Activated CD8-positive, alpha-beta T cell treated with anti-CD3 and anti-CD28 coated beads for 36 hours (primary cell): ENCODE measurements around the gene CSHL1. TPM values are rescaled to one million over a fixed set of nuclear protein-coding genes. Genes with fewer than 3 reads are reported as not detected.
"Not testable (repeated sequence)": the region's sequence is repeated elsewhere in the genome, so short reads cannot be mapped to it uniquely, and the experiment has no call there.

ENCODE experiments used
- ATAC-seq: fragments of 200-7000 bp; cut with Tn5 transposase; one replicate; pipeline ENCODE4 v1.10.0; 2021; ENCODE audit warnings: mild to moderate bottlenecking, moderate library complexity
- CTCF ChIA-PET: fragments of 350-600 bp; sonication (Branson Sonifier 250); formaldehyde crosslinking; loops from one replicate; lab custom pipeline; 2021; ENCODE audit warnings: antibody characterized with exemption; lab: Charles Lee
- POLR2A ChIA-PET: fragments of 350-600 bp; sonication (Branson Sonifier 250); formaldehyde crosslinking; loops from one replicate; lab custom pipeline; 2021; ENCODE audit warnings: antibody characterized with exemption; lab: Charles Lee
- DNase-seq: peaks from one replicate; pipeline ENCODE4 v3.0.0-alpha.2; 2020
- H3K27ac Mint-ChIP-seq: one replicate; pipeline ENCODE4 v1.8.0; 2021; ENCODE audit warnings: mild to moderate bottlenecking, mixed read lengths
- H3K27me3 Mint-ChIP-seq: one replicate; pipeline ENCODE4 v1.8.0; 2021; ENCODE audit warnings: mixed read lengths
- H3K36me3 Mint-ChIP-seq: one replicate; pipeline ENCODE4 v1.8.0; 2021; ENCODE audit warnings: low read depth, mixed read lengths
- H3K4me1 Mint-ChIP-seq: one replicate; pipeline ENCODE4 v1.8.0; 2021; ENCODE audit warnings: low read depth, mixed read lengths
- H3K4me3 Mint-ChIP-seq: one replicate; pipeline ENCODE4 v1.8.0; 2021; ENCODE audit warnings: mild to moderate bottlenecking, moderate library complexity, mixed read lengths
- H3K9me3 Mint-ChIP-seq: one replicate; pipeline ENCODE4 v1.8.0; 2021; ENCODE audit warnings: mixed read lengths
- intact Hi-C: fragments of 100-400 bp; cut with micrococcal nuclease; formaldehyde crosslinking; loops from one replicate; pipeline ENCODE4 v1.10.0; 2022
- total RNA-seq, 2 experiments: library from RNA; stranded (reverse); gene quantifications; one replicate each; pipeline ENCODE4 v1.2.3, GENCODE V29; 2021
- TF ChIP-seq, protein P1 (sequence below): fragments of 200-600 bp; IDR thresholded peaks from one replicate; pipeline ENCODE4 v1.8.0; 2022; ENCODE audit warnings: antibody characterized with exemption, mild to moderate bottlenecking

Gene CSHL1
- total RNA-seq, 2 experiments from 2014 or later, result not detected

- H3K4me1 Mint-ChIP-seq, H3K4me3 Mint-ChIP-seq: not testable (repeated sequence)
Observed at GRCh38 chr17:63889026-63889848, 21.8 kb downstream of the CSHL1 start.

GRCh38 chr17:63885119-63885518 is 25.9 kb downstream of the CSHL1 start:
- intact Hi-C loops, H3K9me3 Mint-ChIP-seq, CTCF ChIA-PET, H3K36me3 Mint-ChIP-seq, H3K4me3 Mint-ChIP-seq, H3K4me1 Mint-ChIP-seq, H3K27ac Mint-ChIP-seq, DNase-seq, POLR2A ChIA-PET, ATAC-seq, H3K27me3 Mint-ChIP-seq: not testable (repeated sequence)

More at GRCh38 chr17:63889026-63889848, 21.8 kb downstream of the CSHL1 start:
- ATAC-seq (peak; percentile 74), DNase-seq (peak; percentile 24)
- TF ChIP-seq, protein P1, sequence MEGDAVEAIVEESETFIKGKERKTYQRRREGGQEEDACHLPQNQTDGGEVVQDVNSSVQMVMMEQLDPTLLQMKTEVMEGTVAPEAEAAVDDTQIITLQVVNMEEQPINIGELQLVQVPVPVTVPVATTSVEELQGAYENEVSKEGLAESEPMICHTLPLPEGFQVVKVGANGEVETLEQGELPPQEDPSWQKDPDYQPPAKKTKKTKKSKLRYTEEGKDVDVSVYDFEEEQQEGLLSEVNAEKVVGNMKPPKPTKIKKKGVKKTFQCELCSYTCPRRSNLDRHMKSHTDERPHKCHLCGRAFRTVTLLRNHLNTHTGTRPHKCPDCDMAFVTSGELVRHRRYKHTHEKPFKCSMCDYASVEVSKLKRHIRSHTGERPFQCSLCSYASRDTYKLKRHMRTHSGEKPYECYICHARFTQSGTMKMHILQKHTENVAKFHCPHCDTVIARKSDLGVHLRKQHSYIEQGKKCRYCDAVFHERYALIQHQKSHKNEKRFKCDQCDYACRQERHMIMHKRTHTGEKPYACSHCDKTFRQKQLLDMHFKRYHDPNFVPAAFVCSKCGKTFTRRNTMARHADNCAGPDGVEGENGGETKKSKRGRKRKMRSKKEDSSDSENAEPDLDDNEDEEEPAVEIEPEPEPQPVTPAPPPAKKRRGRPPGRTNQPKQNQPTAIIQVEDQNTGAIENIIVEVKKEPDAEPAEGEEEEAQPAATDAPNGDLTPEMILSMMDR, result peak; percentile 59
- H3K36me3 Mint-ChIP-seq, H3K27me3 Mint-ChIP-seq, H3K9me3 Mint-ChIP-seq, H3K27ac Mint-ChIP-seq, intact Hi-C loops: not testable (repeated sequence)
- CTCF ChIA-PET, result interaction anchor here (0.7 to 7.6 kb wide), 18 partner anchors 8 to 229 kb away, joined by 3 to 82 read pairs (median 4); partner anchors contain the start of genes CSHL1 and GH1
- POLR2A ChIA-PET, result interaction anchor here (1.0 kb wide), 1 partner anchor 13 kb away, joined by 3 read pairs; no protein-coding TSS in a partner anchor

- POLR2A ChIA-PET, H3K36me3 Mint-ChIP-seq, H3K4me3 Mint-ChIP-seq, ATAC-seq, H3K4me1 Mint-ChIP-seq, H3K9me3 Mint-ChIP-seq, intact Hi-C loops, H3K27ac Mint-ChIP-seq, H3K27me3 Mint-ChIP-seq, DNase-seq: not testable (repeated sequence)
- CTCF ChIA-PET, result interaction anchor here (0.7 to 1.7 kb wide), 5 partner anchors 13 to 64 kb away, joined by 3 to 11 read pairs (median 3); no protein-coding TSS in a partner anchor
Observed at GRCh38 chr17:63882626-63883126, 28.4 kb downstream of the CSHL1 start.

DNA sequence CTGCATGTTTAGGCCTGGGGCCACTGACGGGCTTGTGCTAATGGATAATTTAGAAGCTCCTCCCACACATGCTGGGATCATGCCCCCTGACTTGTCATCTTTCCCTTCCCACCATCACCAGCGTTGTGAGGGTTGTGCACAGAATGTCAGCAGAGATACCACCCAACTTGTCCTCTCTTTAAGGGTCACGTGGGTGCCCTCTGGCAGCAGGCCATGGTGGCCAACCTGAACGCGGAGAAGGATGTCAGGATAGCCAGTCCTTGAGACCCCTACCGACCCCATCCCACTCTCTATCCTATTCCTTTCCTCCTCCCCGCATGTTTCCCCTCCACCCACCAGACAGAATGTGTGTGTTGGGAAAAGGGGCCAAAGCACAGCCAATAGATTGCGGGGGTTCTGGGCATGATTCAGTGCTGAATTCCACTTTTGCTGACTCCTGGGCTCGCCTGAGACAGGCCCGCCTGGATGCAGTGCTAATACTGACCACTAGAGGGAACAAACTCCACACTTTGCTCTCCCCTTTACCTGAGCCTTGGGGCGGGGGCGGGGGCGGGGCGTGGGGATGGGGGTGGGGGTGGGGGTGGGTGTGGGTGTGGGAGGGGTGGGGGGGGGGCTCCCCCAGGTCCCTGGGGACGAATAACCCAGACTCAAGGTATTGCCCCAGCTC is 29.0 kb downstream of the CSHL1 start, which contains the start of gene GH2:
Gene GH2, minus strand, starts transcription at position 10 of the 667 bp plus-strand sequence. CDS start 143 bp downstream, outside the sequence.
- TF ChIP-seq, protein P1, result peak; percentile 56
- ChIA-PET CTCF (interaction anchor here (0.6 to 1.7 kb wide), 6 partner anchors 13 to 68 kb away, joined by 3 to 11 read pairs (median 4); partner anchors contain the start of gene CSHL1), POLR2A (no interaction called here)
- DNase-seq (peak; percentile 77), ATAC-seq (peak; percentile 99)
- Mint-ChIP-seq H3K27ac (no peak within 1 kb of the TSS), H3K4me1 (no peaks in the 10 kb centered on the region), H3K9me3 (no peaks in the 10 kb centered on the region), H3K27me3 (no peaks in the 10 kb centered on the region), H3K36me3 (no peaks in the 10 kb centered on the region), H3K4me3 (no peak within 1 kb of the TSS)
- intact Hi-C loops, result no loop called here

GRCh38 chr17:63881337-63881736 is 29.7 kb downstream of the CSHL1 start:
- ATAC-seq, POLR2A ChIA-PET, H3K4me1 Mint-ChIP-seq, H3K9me3 Mint-ChIP-seq, intact Hi-C loops, DNase-seq, H3K27ac Mint-ChIP-seq, H3K4me3 Mint-ChIP-seq, H3K36me3 Mint-ChIP-seq, H3K27me3 Mint-ChIP-seq: not testable (repeated sequence)
- CTCF ChIA-PET, result interaction anchor here (0.6 to 1.7 kb wide), 8 partner anchors 9 to 69 kb away, joined by 3 to 11 read pairs (median 4); partner anchors contain the start of gene CSHL1

DNA sequence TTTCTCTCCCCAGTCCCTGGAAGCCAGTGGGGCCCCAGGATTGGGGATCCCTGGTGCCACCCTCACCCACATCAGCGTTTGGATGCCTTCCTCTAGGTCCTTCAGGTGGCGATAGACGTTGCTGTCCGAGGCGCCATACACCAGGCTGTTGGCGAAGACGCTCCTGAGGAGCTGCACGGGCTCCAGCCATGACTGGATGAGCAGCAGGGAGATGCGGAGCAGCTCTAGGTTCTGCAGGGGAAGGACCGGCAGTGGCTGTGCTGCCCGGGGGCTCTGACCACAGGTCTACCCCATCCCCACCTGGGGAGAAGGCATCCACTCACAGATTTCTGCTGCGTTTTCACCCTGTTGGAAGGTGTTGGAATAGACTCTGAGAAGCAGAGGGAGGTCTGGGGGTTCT is 30.4 kb downstream of the CSHL1 start:
- H3K27me3 Mint-ChIP-seq, result no peaks in the 10 kb centered on the region
- CTCF ChIA-PET, result interaction anchor here (1.0 to 1.3 kb wide), 3 partner anchors 9 to 23 kb away, joined by 3 to 5 read pairs (median 4); no protein-coding TSS in a partner anchor

GRCh38 chr17:63878413-63878812 is 32.6 kb downstream of the CSHL1 start:
- H3K27ac Mint-ChIP-seq, H3K36me3 Mint-ChIP-seq, DNase-seq, H3K9me3 Mint-ChIP-seq, ATAC-seq, intact Hi-C loops, H3K4me3 Mint-ChIP-seq, H3K4me1 Mint-ChIP-seq, POLR2A ChIA-PET, H3K27me3 Mint-ChIP-seq: not testable (repeated sequence)
- CTCF ChIA-PET, result interaction anchor here (1.0 to 1.4 kb wide), 3 partner anchors 13 to 41 kb away, joined by 4 to 6 read pairs (median 5); no protein-coding TSS in a partner anchor

More for the DNA sequence above, 30.4 kb downstream of the CSHL1 start:
- no peak overlapping the region for H3K4me3 Mint-ChIP-seq
- DNase-seq (no peak), ATAC-seq (no peak)
- H3K27ac Mint-ChIP-seq, result no peak overlapping the region
- intact Hi-C loops, result no loop called here
- no peaks in the 10 kb centered on the region for H3K36me3 Mint-ChIP-seq
- no peaks in the 10 kb centered on the region for H3K9me3 Mint-ChIP-seq
- TF ChIP-seq, protein P1, result no peak
- POLR2A ChIA-PET, result no interaction called here
- no peaks in the 10 kb centered on the region for H3K4me1 Mint-ChIP-seq

DNA sequence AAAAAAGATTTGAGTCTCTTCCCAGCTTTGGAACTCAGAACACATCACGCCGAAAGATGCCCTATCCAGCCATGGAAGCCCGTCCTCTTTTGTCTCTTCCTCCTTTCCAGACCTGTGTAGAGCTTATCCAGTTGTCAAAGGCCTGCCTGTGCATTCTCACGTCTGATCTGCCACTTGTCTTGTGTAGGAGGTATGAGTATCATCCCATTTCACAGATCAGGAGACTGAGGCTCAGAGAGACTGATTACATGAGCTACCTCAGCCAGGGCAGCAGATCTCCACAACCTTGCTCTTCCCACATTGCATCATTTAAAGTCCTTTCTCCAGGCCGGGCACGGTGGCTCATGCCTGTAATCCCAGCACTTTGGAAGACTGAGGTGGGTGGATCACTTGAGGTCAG is 36.4 kb downstream of the CSHL1 start:
- intact Hi-C loops, H3K27me3 Mint-ChIP-seq, ATAC-seq, H3K9me3 Mint-ChIP-seq, DNase-seq, H3K4me1 Mint-ChIP-seq, H3K36me3 Mint-ChIP-seq, H3K4me3 Mint-ChIP-seq, H3K27ac Mint-ChIP-seq, POLR2A ChIA-PET: not testable (repeated sequence)
- CTCF ChIA-PET, result interaction anchor here (0.7 to 1.4 kb wide), 3 partner anchors 13 to 16 kb away, joined by 3 read pairs; no protein-coding TSS in a partner anchor
